BJ (cell line): Measurements from ENCODE around the gene POGZ. TPM values are rescaled to one million over a fixed set of nuclear protein-coding genes. Genes with fewer than 3 reads are reported as not detected.
A peak's percentile ranks its signal among the peaks of the same experiment; 100 is the strongest.

Experiments used
- CTCF ChIA-PET: fragments of 350-600 bp; formaldehyde crosslinking; extraction: SDS; loops from one replicate; lab custom pipeline; 2021; ENCODE audit warnings: antibody characterized with exemption, inconsistent platforms; lab: Yijun Ruan, JAX
- POLR2A ChIA-PET: fragments of 300-600 bp; sonication (Branson Sonifier 250); formaldehyde crosslinking; extraction: SDS; loops from one replicate; lab custom pipeline; 2021; ENCODE audit warnings: antibody characterized with exemption; lab: Charles Lee
- DNase-seq: peaks from one replicate; pipeline ENCODE4 v3.0.0-alpha.2; 2011; ENCODE audit warnings: low read depth
- H3K27me3 ChIP-seq: 2 replicates; pipeline ENCODE4 v1.6.0; 2011; ENCODE audit warnings: low read length; ENCODE audit not compliant: control insufficient read depth, insufficient read depth
- H3K36me3 ChIP-seq: 2 replicates; pipeline ENCODE4 v1.5.1; 2011; ENCODE audit warnings: low read length; ENCODE audit not compliant: control insufficient read depth, insufficient read depth
- H3K4me3 ChIP-seq: 2 replicates; pipeline ENCODE4 v1.5.1; 2011; ENCODE audit warnings: low read depth, mild to moderate bottlenecking, control low read depth, low read length
- CTCF ChIP-seq: IDR thresholded peaks from 2 replicates; pipeline ENCODE4 v1.5.1; 2011; ENCODE audit warnings: low read depth, mild to moderate bottlenecking, control low read depth, inconsistent platforms, low read length, moderate library complexity; ENCODE audit not compliant: insufficient read depth
- polyA plus RNA-seq: library from polyadenylated mRNA; depleted of rRNA; stranded (reverse); fragments of >200 nt; gene quantifications from 2 replicates; pipeline ENCODE4 v1.2.3, GENCODE V29; 2011

POGZ gene
- polyA plus RNA-seq, 1 experiment = 37.1 TPM

GRCh38 chr1:151495316-151495715, 36.0 kb upstream of the POGZ start:
- no peaks in the 10 kb centered on the region for H3K36me3 ChIP-seq
- POLR2A ChIA-PET = interaction anchor here (0.6 kb wide), 1 partner anchor 286 kb away, joined by 8 read pairs; no protein-coding TSS in a partner anchor
- peaks cover 16% of the 10 kb centered on the region for H3K27me3 ChIP-seq
- no peak for DNase-seq
- CTCF ChIA-PET = interaction anchor here (1.0 to 1.2 kb wide), 2 partner anchors 9 to 16 kb away, joined by 3 read pairs; no protein-coding TSS in a partner anchor
- no peak for TF ChIP-seq CTCF
- no peak overlapping the region for H3K4me3 ChIP-seq

- POLR2A ChIA-PET = interaction anchor here (0.6 kb wide), 1 partner anchor 286 kb away, joined by 8 read pairs; no protein-coding TSS in a partner anchor
- DNase-seq = peak; percentile 47
- H3K36me3 ChIP-seq = no peaks in the 10 kb centered on the region
- CTCF ChIA-PET = interaction anchor here (0.7 to 1.2 kb wide), 3 partner anchors 9 to 16 kb away, joined by 3 read pairs; no protein-coding TSS in a partner anchor
- H3K27me3 ChIP-seq = peaks cover 16% of the 10 kb centered on the region
- no peak for TF ChIP-seq CTCF
- no peak overlapping the region for H3K4me3 ChIP-seq
Observed at GRCh38 chr1:151494741-151495281, 35.5 kb upstream of the POGZ start.

GRCh38 chr1:151493042-151493441, 33.7 kb upstream of the POGZ start:
- Histone ChIP-seq H3K4me3 (no peak overlapping the region), H3K36me3 (no peaks in the 10 kb centered on the region), H3K27me3 (peaks cover 8% of the 10 kb centered on the region)
- TF ChIP-seq CTCF = no peak
- ChIA-PET CTCF (no interaction called here), POLR2A (no interaction called here)
- DNase-seq = no peak

GRCh38 chr1:151492120-151492519, 32.8 kb upstream of the POGZ start:
- Histone ChIP-seq H3K4me3 (no peak overlapping the region), H3K27me3 (peaks cover 8% of the 10 kb centered on the region), H3K36me3 (no peaks in the 10 kb centered on the region)
- ChIA-PET POLR2A (no interaction called here), CTCF (no interaction called here)
- no peak for DNase-seq
- TF ChIP-seq CTCF = no peak

GRCh38 chr1:151491641-151492040, 32.3 kb upstream of the POGZ start:
- POLR2A ChIA-PET = no interaction called here
- peaks cover 8% of the 10 kb centered on the region for H3K27me3 ChIP-seq
- CTCF ChIA-PET = no interaction called here

More at GRCh38 chr1:151491641-151492040, 32.3 kb upstream of the POGZ start:
- H3K4me3 ChIP-seq = no peak overlapping the region
- TF ChIP-seq CTCF = no peak
- DNase-seq = no peak
- H3K36me3 ChIP-seq = no peaks in the 10 kb centered on the region
